Lower leg skin (tissue), 3 donors: ENCODE measurements around the gene JMJD7.

Experiments
- CTCF ChIP-seq, 3 donors: fragments of 450-650 bp; IDR thresholded peaks; one replicate each; pipeline ENCODE4 v1.5.1; 2016; ENCODE audit warnings: antibody characterized with exemption in 3 of 3, mild to moderate bottlenecking in 3 of 3, moderate library complexity in 2 of 3
- POLR2A ChIP-seq, 2 donors: fragments of 450-650 bp; IDR thresholded peaks; one replicate each; pipeline ENCODE4 v1.6.1; 2016 to 2017; ENCODE audit warnings: antibody characterized with exemption in 2 of 2, mild to moderate bottlenecking in 1 of 2, moderate library complexity in 1 of 2

GRCh38 chr15:41850482-41851166, 22.7 kb downstream of the JMJD7 start:
- TF ChIP-seq CTCF (IDR thresholded peaks at IDR 0.05) (no peak), POLR2A (IDR thresholded peaks at IDR 0.05) (no peak)
